ENCODE results near the gene NRXN2.

NRXN2 gene

GRCh38 chr11:64681171-64681570, 41.8 kb downstream of the NRXN2 start:
- Histone ChIP-seq H3K9me3 (ENCODE audit: control insufficient read depth, insufficient read depth, low read depth, low read length) (no peaks in the 10 kb centered on the region), H3K36me3 (ENCODE audit: control insufficient read depth in 2 of 2, insufficient read depth in 1 of 2, low read length in 2 of 2) (no peaks in the 10 kb centered on the region), H3K4me3 (ENCODE audit: low read depth, low read length) (no peak overlapping the region), H3K27ac (ENCODE audit: extremely low read depth, low read depth, low read length) (no peak overlapping the region), H3K4me1 (ENCODE audit: control insufficient read depth, insufficient read depth, low read length) (no peaks in the 10 kb centered on the region)
- POLR2A ChIA-PET: no interaction called here
- TF ChIP-seq ZNF112 (tag by site-specific recombination; IDR thresholded peaks at IDR 0.05): no peak
- TF ChIP-seq ZFHX2 (tag by site-specific recombination; conservative IDR thresholded peaks at IDR 0.05): no peak
- TF ChIP-seq, protein P1, sequence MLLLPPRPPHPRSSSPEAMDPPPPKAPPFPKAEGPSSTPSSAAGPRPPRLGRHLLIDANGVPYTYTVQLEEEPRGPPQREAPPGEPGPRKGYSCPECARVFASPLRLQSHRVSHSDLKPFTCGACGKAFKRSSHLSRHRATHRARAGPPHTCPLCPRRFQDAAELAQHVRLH (tag by site-specific recombination; IDR thresholded peaks at IDR 0.05): no peak
- no peak for TF ChIP-seq BCL11A (tag by site-specific recombination; IDR thresholded peaks at IDR 0.05; ENCODE audit: low read depth)
- TF ChIP-seq ZNF37A (tag by site-specific recombination; IDR thresholded peaks at IDR 0.05): no peak
- TF ChIP-seq ZNF169 (tag by site-specific recombination; IDR thresholded peaks at IDR 0.05): no peak
- no peak for TF ChIP-seq ZNF324 (tag by site-specific recombination; IDR thresholded peaks at IDR 0.05)
- no peak for TF ChIP-seq ZNF791 (tag by site-specific recombination; IDR thresholded peaks at IDR 0.05)
- TF ChIP-seq ZNF184 (tag by site-specific recombination; IDR thresholded peaks at IDR 0.05): no peak
- TF ChIP-seq ZSCAN30 (tag by site-specific recombination; IDR thresholded peaks at IDR 0.05): no peak
- no peak for TF ChIP-seq ZNF777 (tag by site-specific recombination; IDR thresholded peaks at IDR 0.05; ENCODE audit: borderline replicate concordance)
- TF ChIP-seq ZNF175 (tag by site-specific recombination; IDR thresholded peaks at IDR 0.05): no peak
- CTCF ChIA-PET: interaction anchor here (0.7 kb wide), 1 partner anchor 296 kb away, joined by 4 read pairs; no protein-coding TSS in a partner anchor

DNA sequence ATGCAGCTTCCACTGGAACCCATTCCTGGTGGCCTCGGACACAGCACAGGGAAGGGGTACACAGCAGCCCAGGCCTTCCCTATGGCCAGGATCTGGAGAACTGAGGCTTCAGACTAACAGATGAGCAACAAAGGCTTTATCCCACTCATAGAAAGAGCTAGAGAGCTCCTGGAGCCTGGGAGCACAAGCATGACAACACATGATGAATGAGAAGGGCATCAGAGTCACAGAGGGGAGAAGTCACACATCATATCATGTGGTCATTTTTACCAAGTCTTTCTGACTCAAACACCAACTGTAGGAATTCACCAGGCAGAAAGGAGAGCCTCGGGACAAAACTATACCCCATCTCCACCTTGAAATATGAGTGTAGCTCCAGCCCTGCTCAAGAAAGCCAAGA, 43.2 kb downstream of the NRXN2 start:
- ChIA-PET POLR2A (no interaction called here), CTCF (interaction anchor here (0.5 to 3.1 kb wide), 3 partner anchors 8 to 126 kb away, joined by 3 to 18 read pairs (median 4); no protein-coding TSS in a partner anchor)
- no peak overlapping the region for H3K4me3 ChIP-seq (ENCODE audit: low read depth, low read length)
- no peak for TF ChIP-seq KLF16 (tag by site-specific recombination; IDR thresholded peaks at IDR 0.05)
- H3K9me3 ChIP-seq (ENCODE audit: control insufficient read depth, insufficient read depth, low read depth, low read length): no peaks in the 10 kb centered on the region
- no peaks in the 10 kb centered on the region for H3K36me3 ChIP-seq (ENCODE audit: control insufficient read depth in 2 of 2, insufficient read depth in 1 of 2, low read length in 2 of 2)
- H3K4me1 ChIP-seq (ENCODE audit: control insufficient read depth, insufficient read depth, low read length): no peaks in the 10 kb centered on the region; the same call in 1 of the 2 replicates
- H3K27ac ChIP-seq (ENCODE audit: extremely low read depth, low read depth, low read length): no peak overlapping the region

GRCh38 chr11:64677441-64678023, 45.5 kb downstream of the NRXN2 start:
- CTCF ChIA-PET: interaction anchor here (3.1 kb wide), 1 partner anchor 10 kb away, joined by 18 read pairs; no protein-coding TSS in a partner anchor
- H3K27ac ChIP-seq (ENCODE audit: extremely low read depth, low read depth, low read length): no peak overlapping the region
- TF ChIP-seq ZNF555 (tag by site-specific recombination; conservative IDR thresholded peaks at IDR 0.05) (no peak), ZNF830 (tag by site-specific recombination; IDR thresholded peaks at IDR 0.05; ENCODE audit: low read depth) (no peak), KLF10 (tag by site-specific recombination; IDR thresholded peaks at IDR 0.05) (no peak), ZNF785 (tag by site-specific recombination; IDR thresholded peaks at IDR 0.05) (no peak), ZFP41 (tag by site-specific recombination; IDR thresholded peaks at IDR 0.05; ENCODE audit: borderline replicate concordance) (no peak), ZBTB11 (tag by site-specific recombination; conservative IDR thresholded peaks at IDR 0.05; ENCODE audit: low read depth) (no peak), ZNF184 (tag by site-specific recombination; IDR thresholded peaks at IDR 0.05) (no peak), ZNF664 (tag by site-specific recombination; IDR thresholded peaks at IDR 0.05) (no peak), ZNF280C (tag by site-specific recombination; IDR thresholded peaks at IDR 0.05) (no peak)
- TF ChIP-seq, protein P2, sequence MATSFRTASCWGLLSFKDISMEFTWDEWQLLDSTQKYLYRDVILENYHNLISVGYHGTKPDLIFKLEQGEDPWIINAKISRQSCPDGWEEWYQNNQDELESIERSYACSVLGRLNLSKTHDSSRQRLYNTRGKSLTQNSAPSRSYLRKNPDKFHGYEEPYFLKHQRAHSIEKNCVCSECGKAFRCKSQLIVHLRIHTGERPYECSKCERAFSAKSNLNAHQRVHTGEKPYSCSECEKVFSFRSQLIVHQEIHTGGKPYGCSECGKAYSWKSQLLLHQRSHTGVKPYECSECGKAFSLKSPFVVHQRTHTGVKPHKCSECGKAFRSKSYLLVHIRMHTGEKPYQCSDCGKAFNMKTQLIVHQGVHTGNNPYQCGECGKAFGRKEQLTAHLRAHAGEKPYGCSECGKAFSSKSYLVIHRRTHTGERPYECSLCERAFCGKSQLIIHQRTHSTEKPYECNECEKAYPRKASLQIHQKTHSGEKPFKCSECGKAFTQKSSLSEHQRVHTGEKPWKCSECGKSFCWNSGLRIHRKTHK (tag by site-specific recombination; IDR thresholded peaks at IDR 0.05): no peak

More at GRCh38 chr11:64677441-64678023, 45.5 kb downstream of the NRXN2 start:
- Histone ChIP-seq H3K4me1 (ENCODE audit: control insufficient read depth, insufficient read depth, low read length) (no peaks in the 10 kb centered on the region; the same call in 1 of the 2 replicates), H3K4me3 (ENCODE audit: low read depth, low read length) (no peak overlapping the region), H3K9me3 (ENCODE audit: control insufficient read depth, insufficient read depth, low read depth, low read length) (no peaks in the 10 kb centered on the region), H3K36me3 (ENCODE audit: control insufficient read depth in 2 of 2, insufficient read depth in 1 of 2, low read length in 2 of 2) (no peaks in the 10 kb centered on the region)
- POLR2A ChIA-PET: no interaction called here
